Spleen (tissue), 11 donors: ENCODE measurements around the gene FFAR4. TPM values are rescaled to one million over a fixed set of nuclear protein-coding genes. Genes with fewer than 3 reads are reported as not detected.

Experiments
- DNase-seq: peaks from one replicate; pipeline ENCODE4 v3.0.0-alpha.2; 2020
- H3K27ac ChIP-seq, 8 donors: fragments of 200-600 bp; sonication (generic) in 7 of 8; 1 replicate in 4 of 8; 2 replicates in 4 of 8; pipeline versions ENCODE4 v1.5.0 to v1.8.0; 2016 to 2021; ENCODE audit warnings: inconsistent platforms in 4 of 8, mild to moderate bottlenecking in 4 of 8, moderate library complexity in 1 of 8
- H3K27me3 ChIP-seq, 7 donors: fragments of 200-600 bp; sonication (generic) in 6 of 7; replicated peaks in 1 of 7; 1 replicate in 4 of 7; 2 replicates in 3 of 7; pipeline versions ENCODE4 v1.5.0 to v1.8.0; 2016 to 2021; ENCODE audit warnings: inconsistent platforms in 3 of 7, mild to moderate bottlenecking in 1 of 7
- H3K36me3 ChIP-seq, 6 donors: fragments of 200-600 bp; sonication (generic) in 5 of 6; 1 replicate in 4 of 6; 2 replicates in 2 of 6; pipeline versions ENCODE4 v1.5.0 to v1.8.0; 2016 to 2021; ENCODE audit warnings: inconsistent platforms in 2 of 6
- H3K4me1 ChIP-seq, 6 donors: fragments of 200-600 bp; sonication (generic) in 5 of 6; 1 replicate in 3 of 6; 2 replicates in 3 of 6; pipeline versions ENCODE4 v1.5.0 to v1.8.0; 2016 to 2021; ENCODE audit warnings: inconsistent platforms in 3 of 6
- H3K4me3 ChIP-seq, 8 donors: fragments of 200-600 bp; sonication (generic) in 7 of 8; 1 replicate in 4 of 8; 2 replicates in 4 of 8; pipeline versions ENCODE4 v1.5.0 to v1.8.0; 2016 to 2021; ENCODE audit warnings: inconsistent platforms in 4 of 8, mild to moderate bottlenecking in 4 of 8, moderate library complexity in 2 of 8
- H3K9me3 ChIP-seq, 8 donors: fragments of 200-600 bp; sonication (generic) in 7 of 8; 1 replicate in 4 of 8; 2 replicates in 4 of 8; pipeline versions ENCODE4 v1.5.0 to v1.8.0; 2016 to 2021; ENCODE audit warnings: inconsistent platforms in 4 of 8
- CTCF ChIP-seq, 11 experiments: fragments of 200-600 bp in 7 of 11; fragments of 450-650 bp in 4 of 11; sonication (generic) in 4 of 11; IDR thresholded peaks in 8 of 11; conservative IDR thresholded peaks in 3 of 11; 1 replicate in 7 of 11; 2 replicates in 4 of 11; pipeline versions ENCODE4 v1.4.0 to v1.8.0; 2016 to 2021; ENCODE audit warnings: antibody characterized with exemption in 11 of 11, inconsistent platforms in 4 of 11, mild to moderate bottlenecking in 1 of 11
- POLR2A ChIP-seq, 3 donors: fragments of 450-650 bp; IDR thresholded peaks; one replicate each; pipeline ENCODE4 v1.5.1; 2017; ENCODE audit warnings: antibody characterized with exemption in 3 of 3, mild to moderate bottlenecking in 1 of 3
- POLR2AphosphoS5 ChIP-seq, 3 donors: sonication (generic); formaldehyde crosslinking; IDR thresholded peaks; one replicate each; pipeline ENCODE4 v1.5.1; 2017; ENCODE audit warnings: antibody characterized with exemption in 3 of 3
- WGBS, 5 donors: extraction: QIAGEN DNeasy Blood & Tissue Kit in 3 of 5; methylation state at CpG; one replicate each; pipeline versions ENCODE4 v1.1.5 to v1.1.7; 2013 to 2018; 5-methylcytosine and 5-hydroxymethylcytosine counted together
- intact Hi-C: fragments of 100-400 bp; cut with DNase I; formaldehyde crosslinking; loops from one replicate; pipeline ENCODE4 v1.15.0; 2023; ENCODE audit warnings: low total_unique reads
- polyA plus RNA-seq, 3 donors: library from polyadenylated mRNA; stranded (reverse); fragments of 200-250 nt; gene quantifications; one replicate each; pipeline ENCODE4 v1.2.1, GENCODE V29; 2013
- total RNA-seq, 7 donors: library from RNA; depleted of rRNA in 3 of 7; stranded (reverse); fragments of >200 nt in 3 of 7; fragmentation: NEBNext Ultra II Directional in 4 of 7; extraction: Animal tissue kit (Norgen Biotek cat#: 25700) in 4 of 7; gene quantifications; one replicate each; pipeline versions ENCODE4 v1.1.0 to v1.2.1, GENCODE V29; 2016 to 2021
- donor health status: healthy with polysubstance abuse.
- donor health status: DM: no; HTN: no; CAD: no; lungs with moderate emphysema.
- donor health status: DM: no; HTN: no; CAD: no.
- donor health status: Bipolar disorder and iron deficiency.
- donor health status: healthy.
- donor health status: DM: no; HTN: no; CAD: no.
- donor health status: DM: yes; HTN: yes; CAD: no.

FFAR4 gene
- total and polyA plus RNA-seq, 10 donors: 0.02 to 0.13 (median 0.04) TPM; not detected in 6

GRCh38 chr10:93576888-93577287 is 10.4 kb downstream of the FFAR4 start:
- H3K4me1 ChIP-seq: peaks cover 0 to 18% (median 12%) of the 10 kb centered on the region in 6 donors
- peaks cover 0 to 14% (median 7%) of the 10 kb centered on the region in 8 donors for H3K9me3 ChIP-seq
- H3K4me3 ChIP-seq: no peak overlapping the region
- no peak for DNase-seq
- 62 to 92% (median 75%) methylated on average over 3 of the region's 3 CpGs for WGBS, 5 donors
- no peaks in the 10 kb centered on the region for H3K36me3 ChIP-seq
- TF ChIP-seq CTCF (IDR thresholded peaks at IDR 0.05 in 8 of 11, conservative IDR thresholded peaks at IDR 0.05 in 3 of 11) (no peak), POLR2AphosphoS5 (IDR thresholded peaks at IDR 0.05) (no peak), POLR2A (IDR thresholded peaks at IDR 0.05) (no peak)
- intact Hi-C loops: no loop called here
- no peak overlapping the region for H3K27ac ChIP-seq
- peaks cover 0 to 45% (median 6%) of the 10 kb centered on the region in 7 donors for H3K27me3 ChIP-seq

GRCh38 chr10:93577565-93577964 is 11.1 kb downstream of the FFAR4 start:
- Histone ChIP-seq H3K4me3 (no peak overlapping the region), H3K27ac (no peak overlapping the region), H3K9me3 (peaks cover 0 to 14% (median 7%) of the 10 kb centered on the region in 8 donors), H3K36me3 (no peaks in the 10 kb centered on the region), H3K4me1 (peaks cover 0 to 14% (median 11%) of the 10 kb centered on the region in 6 donors), H3K27me3 (peaks cover 0 to 40% (median 0%) of the 10 kb centered on the region in 7 donors)
- 84 to 94% (median 85%) methylated on average over 3 of the region's 3 CpGs for WGBS, 5 donors
- DNase-seq: no peak
- intact Hi-C loops: no loop called here
- TF ChIP-seq CTCF (IDR thresholded peaks at IDR 0.05 in 8 of 11, conservative IDR thresholded peaks at IDR 0.05 in 3 of 11) (no peak), POLR2AphosphoS5 (IDR thresholded peaks at IDR 0.05) (no peak), POLR2A (IDR thresholded peaks at IDR 0.05) (no peak)

- intact Hi-C loops: no loop called here
- Histone ChIP-seq H3K4me3 (no peak overlapping the region), H3K9me3 (peaks cover 0 to 14% (median 7%) of the 10 kb centered on the region in 8 donors), H3K4me1 (peaks cover 0 to under 1% (median 0%) of the 10 kb centered on the region in 6 donors), H3K27me3 (peaks cover 0 to 35% (median 0%) of the 10 kb centered on the region in 7 donors), H3K27ac (no peak overlapping the region), H3K36me3 (no peaks in the 10 kb centered on the region)
- TF ChIP-seq POLR2AphosphoS5 (IDR thresholded peaks at IDR 0.05) (no peak), POLR2A (IDR thresholded peaks at IDR 0.05) (no peak), CTCF (IDR thresholded peaks at IDR 0.05 in 8 of 11, conservative IDR thresholded peaks at IDR 0.05 in 3 of 11) (no peak)
- no peak for DNase-seq
- WGBS, 5 donors: 82 to 95% (median 89%) methylated on average over 7 of the region's 7 CpGs
Measured at GRCh38 chr10:93579089-93579488, 12.6 kb downstream of the FFAR4 start.

- H3K36me3 ChIP-seq: no peaks in the 10 kb centered on the region
- no peaks in the 10 kb centered on the region for H3K4me1 ChIP-seq
- peaks cover 0 to 35% (median 0%) of the 10 kb centered on the region in 7 donors for H3K27me3 ChIP-seq
- no peak for DNase-seq
- WGBS, 5 donors: 83 to 95% (median 86%) methylated on average over 3 of the region's 3 CpGs
- no peak overlapping the region for H3K4me3 ChIP-seq
- intact Hi-C loops: no loop called here
- no peak for TF ChIP-seq POLR2AphosphoS5 (IDR thresholded peaks at IDR 0.05)
- TF ChIP-seq CTCF (IDR thresholded peaks at IDR 0.05 in 8 of 11, conservative IDR thresholded peaks at IDR 0.05 in 3 of 11): no peak
- TF ChIP-seq POLR2A (IDR thresholded peaks at IDR 0.05): no peak
- no peak overlapping the region for H3K27ac ChIP-seq
- H3K9me3 ChIP-seq: peaks cover 0 to 14% (median 7%) of the 10 kb centered on the region in 8 donors
Measured at GRCh38 chr10:93579985-93580711, 13.7 kb downstream of the FFAR4 start.
